Kidney capillary endothelial cell (primary cell): Measurements from ENCODE around the gene ADM.
A peak's percentile ranks its signal among the peaks of the same experiment; 100 is the strongest.

Experiments used
- DNase-seq: peaks from one replicate; pipeline ENCODE4 v3.0.0-alpha.2; 2018; ENCODE audit warnings: low spot score

Gene ADM

GRCh38 chr11:10310301-10310841 is 5.5 kb downstream of the ADM start:
- no peak for DNase-seq

- DNase-seq, result no peak
Measured at GRCh38 chr11:10311802-10312201, 6.9 kb downstream of the ADM start.

GRCh38 chr11:10314199-10315072 is 9.6 kb downstream of the ADM start:
- no peak for DNase-seq

- DNase-seq, result no peak
Measured at GRCh38 chr11:10315083-10315482, 10.2 kb downstream of the ADM start.

GRCh38 chr11:10317151-10317755 is 12.4 kb downstream of the ADM start:
- no peak for DNase-seq

GRCh38 chr11:10317776-10318526 is 13.1 kb downstream of the ADM start:
- no peak for DNase-seq

- no peak for DNase-seq
Measured at GRCh38 chr11:10318527-10318802, 13.6 kb downstream of the ADM start.

GRCh38 chr11:10319702-10320558 is 15.1 kb downstream of the ADM start:
- no peak for DNase-seq

- DNase-seq, result no peak
Measured at GRCh38 chr11:10320736-10321465, 16.0 kb downstream of the ADM start.

GRCh38 chr11:10322401-10322800 is 17.5 kb downstream of the ADM start:
- no peak for DNase-seq

- DNase-seq, result peak; percentile 75
Measured at GRCh38 chr11:10322830-10323792, 18.2 kb downstream of the ADM start.

- no peak for DNase-seq
Measured at GRCh38 chr11:10323793-10324170, 18.9 kb downstream of the ADM start.

- no peak for DNase-seq
Measured at GRCh38 chr11:10324474-10324873, 19.6 kb downstream of the ADM start.

- DNase-seq, result peak; percentile 76
Measured at GRCh38 chr11:10325277-10326011, 20.6 kb downstream of the ADM start.

- no peak for DNase-seq
Measured at GRCh38 chr11:10326012-10326964, 21.4 kb downstream of the ADM start.

- no peak for DNase-seq
Measured at GRCh38 chr11:10327254-10327653, 22.4 kb downstream of the ADM start.

GRCh38 chr11:10328314-10329098 is 23.6 kb downstream of the ADM start:
- peak; percentile 70 for DNase-seq
